Measurements from ENCODE around the gene VPS37B.
"Not testable (repeated sequence)": the region's sequence is repeated elsewhere in the genome, so short reads cannot be mapped to it uniquely, and the experiment has no call there.

Gene VPS37B

DNA sequence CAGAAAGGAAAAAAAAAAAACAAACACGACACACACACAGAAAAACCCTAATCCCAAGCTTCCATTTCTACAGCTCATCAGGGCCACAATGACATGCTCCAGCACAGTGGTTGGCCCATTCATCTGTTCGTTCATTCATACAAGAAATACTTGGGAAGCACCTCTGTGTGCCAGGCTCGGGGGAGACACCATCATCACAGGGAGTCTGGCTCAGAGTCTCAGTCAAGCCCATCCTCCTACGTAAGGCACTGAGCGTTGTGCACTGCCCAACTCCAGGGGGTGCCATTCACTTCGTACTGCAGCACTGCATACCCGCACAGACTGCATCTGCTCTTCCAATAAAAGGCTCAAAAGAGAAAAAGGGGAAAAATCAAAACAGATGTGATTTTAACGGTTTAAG is 15.3 kb downstream of the VPS37B start:
- no peak for FAIRE-seq

DNA sequence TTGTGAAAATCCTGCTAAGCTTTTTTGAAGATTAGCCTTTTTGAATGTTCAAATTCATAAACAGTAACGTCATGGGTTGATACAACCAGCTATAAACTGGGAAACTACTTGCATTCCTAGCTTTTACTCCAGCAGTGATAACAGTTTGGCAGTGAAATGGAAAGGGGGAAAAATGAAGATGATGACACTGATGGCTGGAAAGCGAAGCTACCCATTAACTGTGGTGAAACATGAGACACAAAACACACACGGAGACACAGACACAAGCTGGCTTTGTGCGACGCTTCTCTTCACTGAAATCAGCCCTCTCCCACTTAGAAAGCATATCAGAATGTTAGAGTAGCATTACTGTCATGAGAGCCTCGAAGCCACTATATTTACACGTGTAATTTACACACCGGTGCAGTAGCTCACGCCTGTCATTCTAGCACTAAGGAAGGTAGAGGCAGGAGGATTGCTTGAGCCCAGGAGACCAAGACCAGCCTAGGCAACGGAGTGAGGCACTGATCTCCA is 15.7 kb downstream of the VPS37B start:
- no peak for FAIRE-seq

DNA sequence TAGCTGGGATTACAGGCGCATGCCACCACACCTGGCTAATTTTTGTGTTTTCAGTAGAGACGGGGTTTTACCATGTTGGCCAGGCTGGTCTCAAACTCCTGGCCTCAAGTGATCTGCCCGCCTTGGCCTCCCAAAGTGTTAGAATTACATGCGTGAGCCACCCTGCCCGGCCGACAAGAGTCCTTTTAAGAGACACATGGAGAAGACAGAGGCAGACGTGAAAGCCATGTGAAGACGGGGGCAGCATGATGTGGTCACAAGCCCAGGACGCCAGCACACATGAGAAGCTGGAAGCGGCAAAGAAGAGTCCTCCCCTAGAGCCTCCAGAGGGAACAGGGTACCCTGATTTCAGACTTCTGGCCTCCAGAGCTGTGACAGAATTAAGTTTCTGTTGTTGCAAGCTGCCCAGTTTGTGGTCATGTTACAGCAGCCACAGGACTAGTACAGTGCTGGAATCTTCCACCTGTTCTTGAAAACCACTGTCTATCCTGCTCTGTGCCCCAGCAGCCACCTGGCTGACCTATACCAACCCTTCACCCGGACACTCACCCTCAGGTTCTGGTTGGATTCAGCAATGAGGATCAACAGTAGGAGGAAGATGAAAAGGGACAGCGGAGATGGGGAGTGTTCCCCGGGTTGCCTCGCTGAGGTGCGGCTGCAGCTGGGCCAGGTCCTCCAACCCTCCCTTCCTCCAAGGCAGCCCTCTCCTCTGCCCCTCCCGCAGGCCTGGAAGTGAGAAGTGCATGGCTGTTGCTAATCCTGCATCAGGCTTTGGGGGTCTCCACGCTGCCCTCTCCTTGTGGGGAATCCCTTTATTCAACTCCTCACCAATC is 16.9 kb downstream of the VPS37B start:
- FAIRE-seq, result no peak

DNA sequence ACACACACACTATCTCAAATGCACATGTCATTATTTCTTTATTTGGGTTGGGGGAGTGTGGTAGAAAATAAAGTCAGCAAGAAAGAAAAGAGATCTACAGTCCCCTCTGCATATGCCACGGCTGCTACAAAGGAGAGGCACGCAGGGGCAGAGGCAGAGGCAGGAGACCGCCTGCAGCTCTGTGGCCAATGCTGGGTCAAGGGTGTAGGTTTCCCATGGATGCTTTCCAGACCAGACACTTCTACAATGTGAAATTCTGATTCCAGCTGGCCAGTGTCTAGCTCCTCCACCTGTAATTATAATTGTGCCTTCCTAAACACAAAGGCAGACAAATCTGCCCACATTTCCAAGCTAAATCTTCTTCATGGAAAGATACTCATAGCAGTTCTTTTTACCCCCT is 19.2 kb downstream of the VPS37B start:
- FAIRE-seq, result no peak

DNA sequence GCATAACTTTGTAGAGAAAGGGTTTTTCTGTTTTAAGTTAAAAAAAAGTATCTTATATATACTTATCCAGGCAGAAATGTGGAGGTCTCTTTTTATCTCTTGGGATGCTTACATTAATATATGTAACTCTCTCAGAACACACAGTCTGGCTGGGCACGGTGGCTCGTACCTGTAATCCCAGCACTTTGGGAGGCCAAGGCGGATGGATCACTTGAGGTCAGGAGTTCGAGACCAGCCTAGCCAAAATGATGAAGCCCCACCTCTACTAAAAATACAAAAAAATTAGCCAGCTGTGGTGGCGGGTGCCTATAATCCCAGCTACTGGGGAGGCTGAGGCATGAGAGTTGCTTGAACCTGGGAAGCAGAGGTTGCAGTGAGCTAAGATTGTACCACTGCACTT is 19.6 kb downstream of the VPS37B start:
- FAIRE-seq, result not testable (repeated sequence)

DNA sequence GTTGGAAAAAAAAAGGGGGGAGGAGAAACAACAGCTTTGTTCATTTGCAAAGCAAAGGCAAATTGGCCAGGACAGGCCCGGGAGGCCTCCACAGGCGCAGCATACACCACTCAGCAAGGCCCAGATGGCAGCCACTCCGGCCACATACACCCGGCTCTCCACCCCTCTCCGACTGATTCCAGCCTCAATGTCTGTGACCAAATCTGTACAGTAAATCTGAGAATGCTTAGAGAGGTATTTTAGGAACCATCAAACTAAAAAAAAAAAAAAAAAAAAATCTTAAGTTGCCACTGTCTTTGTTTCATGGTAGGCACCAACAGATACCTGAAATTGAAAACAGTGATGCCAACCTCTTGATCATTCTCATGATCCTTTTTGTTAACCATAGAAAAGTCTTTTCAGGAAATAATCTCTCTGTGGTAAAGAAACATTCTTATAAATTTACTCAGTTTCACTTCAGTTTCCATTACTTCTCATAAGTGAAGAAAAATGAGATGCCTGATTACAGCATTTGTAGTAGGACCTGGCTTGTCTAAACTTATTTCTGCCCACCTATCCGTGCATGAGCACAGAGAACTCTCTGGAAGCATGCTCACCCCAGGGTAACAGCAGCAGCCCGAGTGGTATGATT is 20.2 kb downstream of the VPS37B start:
- FAIRE-seq, result no peak

DNA sequence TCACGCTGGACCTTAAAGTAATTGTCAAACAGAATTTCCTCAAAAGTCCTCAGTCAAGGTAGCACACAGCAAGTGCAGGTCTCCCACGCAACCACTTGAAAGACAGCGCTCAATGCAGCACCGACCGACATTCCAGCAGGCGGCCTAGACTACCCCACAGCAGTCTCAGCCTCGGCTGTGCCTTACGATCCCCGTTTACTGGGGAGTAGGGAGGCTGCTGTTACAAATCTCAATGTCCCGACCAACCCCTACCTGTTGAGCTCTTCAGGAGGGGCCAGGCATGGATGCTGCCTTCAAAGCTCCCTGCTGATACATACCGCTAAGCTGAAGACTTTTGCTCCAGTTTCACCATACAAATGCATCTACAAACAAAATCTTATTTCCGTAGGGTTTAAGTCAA is 21.8 kb downstream of the VPS37B start:
- no peak for FAIRE-seq

DNA sequence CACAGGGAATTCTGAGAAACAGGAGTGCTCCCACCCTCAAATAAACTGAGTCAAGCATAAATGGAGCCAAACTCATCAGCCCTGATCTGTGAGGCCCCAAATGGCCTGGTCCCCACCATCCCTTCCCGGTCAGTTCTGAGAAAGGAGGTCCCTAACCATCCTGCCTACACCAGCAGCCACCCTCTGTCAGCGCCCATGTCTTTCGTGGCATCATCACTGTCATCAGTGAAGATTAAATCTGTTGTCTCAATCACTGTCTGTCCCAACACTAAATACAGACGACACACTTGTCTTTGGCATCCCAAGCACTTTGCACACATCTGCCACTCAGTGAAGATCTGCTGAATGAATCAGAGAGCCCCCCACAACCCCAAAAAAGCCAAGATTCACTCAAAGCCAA is 22.4 kb downstream of the VPS37B start:
- no peak for FAIRE-seq

DNA sequence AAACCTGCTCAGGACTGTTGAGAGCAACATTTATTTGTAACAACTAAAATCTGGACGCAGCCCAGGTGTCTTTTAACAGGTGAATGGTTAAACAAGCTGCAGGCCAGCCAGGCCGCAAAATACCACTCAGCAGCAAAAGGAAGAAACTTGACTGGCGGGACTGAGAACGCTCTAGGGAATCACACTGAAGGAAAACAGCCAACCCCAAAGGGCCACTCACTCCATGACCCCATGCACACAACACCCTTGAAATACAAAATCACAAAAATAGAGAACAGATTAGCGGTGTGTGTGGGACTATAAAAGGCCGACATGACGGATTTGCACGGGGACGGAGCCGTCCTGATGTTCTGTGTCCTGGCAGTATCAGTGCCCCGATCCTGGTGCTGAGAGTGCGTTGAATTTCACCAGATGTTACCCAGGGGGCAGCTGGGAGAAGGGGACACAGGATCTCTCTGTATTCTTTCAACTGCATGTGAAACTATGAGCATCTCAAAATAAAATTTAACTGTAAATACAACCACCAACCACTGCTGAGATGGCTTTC is 23.0 kb downstream of the VPS37B start:
- FAIRE-seq, result no peak

DNA sequence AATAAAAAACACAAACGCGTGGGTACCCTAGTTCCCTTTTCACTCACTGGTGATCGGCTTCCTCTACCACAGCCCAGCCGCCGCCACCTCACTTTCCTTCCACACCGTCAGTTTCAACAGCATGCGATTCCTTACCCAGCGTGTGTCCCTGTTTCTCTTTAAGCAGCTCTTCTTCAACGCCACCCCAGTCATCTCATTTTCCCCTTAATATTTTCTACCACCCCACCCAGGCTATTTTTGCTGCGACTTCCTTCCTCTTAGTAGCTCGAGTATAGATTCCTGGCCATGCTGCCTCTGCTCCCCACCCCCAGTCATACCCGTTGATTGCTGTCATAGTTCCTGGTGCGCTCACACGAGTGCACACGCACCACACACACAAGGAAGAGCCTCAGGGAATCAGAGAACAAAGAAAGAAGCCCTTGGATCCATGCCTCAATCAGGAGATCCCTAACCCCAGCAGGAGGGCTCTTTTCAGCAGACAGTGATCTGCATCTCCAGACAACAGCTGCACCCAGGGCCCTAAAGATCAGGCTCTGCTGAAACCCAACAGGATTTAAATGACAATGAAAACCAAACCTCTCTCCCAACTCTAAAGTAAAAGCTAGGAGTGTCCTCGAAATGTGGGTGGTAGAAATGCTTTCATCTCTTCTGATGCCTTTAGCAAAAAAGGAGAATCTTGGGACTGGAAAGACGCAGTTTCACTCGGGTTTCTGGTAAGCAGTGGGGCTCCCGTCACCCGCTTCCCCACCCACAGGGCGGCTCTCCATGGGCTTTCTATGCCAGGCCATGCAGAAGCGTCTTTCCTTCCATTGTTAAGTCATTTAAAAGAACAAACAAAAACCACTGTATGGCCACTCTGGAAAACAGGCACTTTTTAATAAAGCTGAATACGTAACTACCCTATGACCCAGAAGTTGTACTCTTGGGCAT is 23.8 kb downstream of the VPS37B start:
- FAIRE-seq, result no peak

DNA sequence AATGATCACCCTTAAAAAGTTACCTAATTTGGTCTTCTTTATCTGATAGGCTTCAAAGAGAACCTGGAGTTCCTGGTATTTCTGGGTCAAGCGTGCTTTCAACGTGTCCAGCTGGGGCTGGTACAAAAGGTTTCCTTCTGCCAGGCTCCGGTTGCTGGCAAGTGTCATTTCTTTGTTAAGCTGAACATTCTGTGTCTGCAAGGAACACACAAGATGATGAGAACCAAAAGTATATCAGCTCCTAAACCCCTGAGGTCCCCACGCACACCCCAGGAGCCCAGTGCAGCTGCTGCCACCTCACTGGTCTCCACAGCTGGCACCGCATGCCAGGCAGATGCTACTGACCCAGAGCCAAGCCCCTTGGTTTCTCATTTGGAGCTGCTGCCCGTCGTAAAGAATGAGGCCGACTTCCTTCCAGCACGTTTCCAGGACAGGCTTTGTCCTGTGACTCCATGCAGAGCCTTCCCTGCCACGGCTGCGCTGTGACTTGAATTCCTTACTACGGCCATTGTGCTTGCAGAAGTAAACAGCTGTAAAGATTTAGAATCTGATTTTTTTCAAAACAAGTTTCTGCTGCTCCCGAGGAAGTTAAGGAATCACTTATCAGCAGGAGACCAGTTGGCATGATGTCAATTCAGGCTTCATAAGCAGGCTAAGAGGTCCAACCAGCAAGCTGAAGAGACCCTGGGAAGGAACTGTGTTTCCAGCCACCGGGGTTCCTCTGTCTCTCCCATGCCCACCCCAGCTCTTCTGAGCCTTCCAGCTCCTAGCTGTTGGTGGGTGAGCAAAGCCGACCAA is 24.9 kb downstream of the VPS37B start:
- FAIRE-seq, result no peak

DNA sequence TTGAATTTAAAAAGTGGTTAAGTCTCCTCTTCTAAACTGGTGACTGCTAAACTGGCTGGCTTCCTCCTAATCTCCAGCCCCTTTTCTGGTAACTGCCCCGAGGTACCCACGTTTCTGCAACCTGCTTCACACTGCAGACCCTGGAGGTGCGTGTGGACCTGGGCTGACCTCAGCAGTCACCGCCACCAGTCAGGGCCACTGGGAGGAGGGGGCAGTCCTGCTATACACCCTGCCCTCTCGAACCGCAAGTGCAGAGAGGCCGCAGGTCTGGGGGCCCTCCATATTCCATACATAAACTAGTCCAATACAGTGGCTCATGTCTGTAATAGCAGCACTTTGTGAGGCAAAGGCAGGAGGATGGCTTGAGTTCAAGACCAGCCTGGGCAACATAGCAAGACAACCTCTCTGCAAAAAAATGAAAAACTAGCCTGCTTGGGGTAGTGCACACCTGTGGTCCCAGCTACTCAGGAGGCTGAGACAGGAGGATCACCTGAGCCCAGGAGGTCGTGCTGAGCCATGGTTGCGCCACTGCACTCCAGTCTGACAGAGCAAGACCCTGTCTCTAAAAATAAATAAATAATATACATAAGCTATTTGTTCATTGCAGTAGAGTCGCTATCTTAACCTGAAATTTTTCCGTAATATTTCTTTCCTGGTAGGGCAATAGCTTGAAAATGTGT is 25.6 kb downstream of the VPS37B start:
- FAIRE-seq, result no peak

DNA sequence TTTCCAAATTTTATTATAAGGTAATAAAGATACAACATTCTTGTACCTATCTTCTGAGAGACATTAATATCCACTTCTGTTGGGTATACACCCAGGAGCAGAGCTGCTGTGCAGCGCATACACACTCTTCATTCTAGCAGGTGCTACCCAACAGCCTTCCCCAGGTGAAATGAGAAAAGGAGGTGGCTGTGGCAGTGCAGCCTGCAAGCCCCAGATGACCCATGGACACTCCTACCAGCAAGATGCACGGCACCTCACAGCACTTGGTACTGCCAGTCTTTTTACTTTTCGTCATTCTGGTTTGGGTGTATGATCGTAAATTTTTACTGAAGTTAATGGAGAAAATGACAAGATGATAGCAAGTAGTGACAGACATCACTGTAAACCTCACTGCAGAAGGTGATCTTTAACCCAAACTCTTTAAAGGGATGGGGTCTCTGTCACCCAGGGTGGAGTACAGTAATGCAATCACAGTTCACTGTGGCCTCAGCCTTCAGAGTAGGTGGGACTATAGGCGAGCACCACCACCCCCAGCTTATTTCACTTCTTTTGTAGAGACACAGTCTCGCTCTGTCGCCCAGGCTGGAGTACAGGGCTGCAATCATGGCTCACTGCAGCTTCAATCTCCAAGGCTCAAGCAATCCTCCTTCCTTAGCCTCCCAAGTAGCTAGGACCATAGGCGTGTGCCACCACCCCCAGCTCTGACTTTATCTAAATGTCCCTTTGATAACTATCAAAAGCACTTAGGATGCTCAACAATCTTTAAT is 26.5 kb downstream of the VPS37B start:
- FAIRE-seq, result no peak

DNA sequence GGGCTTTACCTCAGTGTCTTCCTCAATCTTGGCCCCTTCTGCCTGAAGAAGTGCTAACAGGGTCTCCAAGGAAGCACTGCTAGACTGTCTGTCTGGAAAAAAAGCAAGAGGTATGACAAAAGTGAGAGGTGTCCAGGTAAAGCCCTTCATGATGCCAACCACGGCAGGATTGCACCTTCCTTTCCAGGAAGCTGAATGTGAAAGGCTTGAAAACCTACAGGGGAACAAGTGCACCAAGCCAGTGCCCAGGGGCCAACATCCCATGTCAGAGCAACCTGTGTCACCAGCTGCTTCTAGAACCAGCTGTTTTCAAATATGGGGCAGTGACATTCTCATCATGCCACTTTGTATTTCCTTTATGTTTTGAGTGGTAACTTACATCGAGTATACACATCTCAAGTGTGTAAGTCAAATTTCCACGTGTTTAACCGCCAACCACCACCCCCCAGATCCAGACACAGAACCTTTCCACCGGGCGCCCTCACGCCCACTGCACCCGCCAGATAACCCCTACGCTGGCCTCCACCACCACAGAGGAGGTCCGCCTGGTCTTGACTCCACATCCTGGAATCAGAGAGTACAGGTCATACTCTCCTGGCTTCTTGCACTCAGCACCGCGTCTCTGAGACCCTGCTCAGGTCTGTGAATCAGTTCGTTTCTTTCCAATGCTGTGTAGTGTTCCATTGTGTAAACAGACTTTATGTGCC is 27.3 kb downstream of the VPS37B start:
- no peak for FAIRE-seq

DNA sequence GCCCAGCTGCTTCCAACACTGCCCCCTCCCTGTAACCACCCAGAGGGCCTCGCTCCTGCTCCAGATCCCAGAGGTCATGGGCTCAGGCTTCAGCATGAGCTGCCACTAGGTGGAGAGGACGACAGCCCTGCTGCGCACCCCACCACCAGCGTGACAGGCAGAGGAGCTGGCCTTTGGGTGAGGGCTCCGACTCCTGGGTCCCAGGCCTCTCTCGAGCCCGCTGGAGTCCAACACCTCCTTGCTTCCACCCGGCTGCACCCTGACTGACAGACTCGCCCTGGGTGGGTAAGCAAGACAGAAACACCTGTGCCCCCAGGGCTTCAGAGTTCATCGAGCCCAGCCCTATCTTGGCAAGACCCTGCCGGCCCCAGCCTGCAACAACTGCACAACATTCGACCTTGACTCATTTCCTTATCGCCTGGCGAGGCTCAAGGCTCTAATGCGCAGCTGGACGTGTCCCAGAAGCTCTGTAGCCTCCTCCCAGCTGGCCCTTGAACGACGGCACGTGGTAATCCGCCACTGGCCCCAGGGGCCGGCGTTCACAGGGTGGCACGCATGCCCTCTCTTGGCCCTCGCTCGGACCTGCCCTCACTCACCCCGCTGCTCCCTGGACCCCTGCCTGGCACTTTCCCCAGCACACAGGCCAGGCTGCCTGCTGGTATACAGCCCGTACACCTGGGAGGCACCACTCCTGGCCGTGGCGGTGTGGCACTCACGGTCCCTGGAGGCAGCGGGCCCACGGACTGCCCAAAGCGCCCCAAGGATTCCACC is 28.0 kb downstream of the VPS37B start:
- FAIRE-seq, result no peak

DNA sequence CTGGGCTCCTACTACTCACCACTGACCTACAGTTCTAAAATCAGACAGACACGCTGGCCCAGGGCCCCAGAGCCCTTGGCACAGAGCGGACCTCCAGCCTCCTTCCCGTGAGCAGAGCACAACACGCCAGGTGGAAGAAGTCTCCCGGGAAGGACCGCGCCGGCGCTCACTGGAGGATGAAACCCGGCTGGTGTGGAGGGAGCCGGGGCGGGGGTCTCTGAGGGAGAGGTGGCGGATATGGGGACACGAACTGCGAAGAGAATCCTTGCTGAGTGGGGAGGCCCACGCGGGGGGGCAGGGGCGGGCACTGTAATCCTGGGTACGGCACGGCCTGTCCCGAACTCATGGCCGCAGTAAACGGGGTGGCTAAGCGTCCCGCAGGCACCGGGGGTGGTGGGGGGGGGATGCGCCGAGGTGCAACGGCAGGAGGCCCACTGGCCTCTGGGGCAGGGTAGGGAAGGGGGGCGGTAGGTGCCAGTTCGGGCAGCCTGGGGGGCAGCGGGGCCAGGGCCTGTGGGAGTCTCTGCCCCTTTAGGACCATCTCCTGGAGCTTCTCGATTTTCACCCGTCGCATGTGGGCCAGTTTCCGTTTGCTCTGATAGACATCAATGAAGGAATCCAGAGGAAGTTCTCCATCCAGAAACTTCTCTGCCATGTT is 28.8 kb downstream of the VPS37B start:
- FAIRE-seq, result no peak

DNA sequence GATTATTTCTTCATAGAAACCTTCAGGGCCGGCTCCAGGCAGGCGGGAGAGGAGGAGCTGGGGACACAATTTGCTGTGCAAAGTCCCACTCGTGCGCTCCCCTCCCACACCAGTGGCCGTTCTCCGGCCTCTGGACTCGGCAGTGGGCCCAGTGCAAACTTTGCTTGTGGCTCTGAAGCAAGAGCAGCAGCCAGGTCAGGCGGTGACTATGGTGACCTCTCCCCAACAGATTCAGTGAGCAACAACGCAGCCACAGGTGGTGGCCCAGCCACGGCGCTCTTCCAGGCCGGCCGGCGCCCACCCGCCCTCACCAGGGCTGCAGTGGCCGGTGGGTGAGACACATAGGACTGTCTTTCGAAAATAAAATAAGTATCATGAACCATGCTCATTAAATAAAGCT is 29.5 kb downstream of the VPS37B start:
- FAIRE-seq, result no peak

All from islet of Langerhans (tissue), 1 donor.